GM21381 (cell line): ENCODE data around the gene NEURL3.
"Not testable (repeated sequence)": the region's sequence is repeated elsewhere in the genome, so short reads cannot be mapped to it uniquely, and the experiment has no call there.

Experiments
- ATAC-seq: cut with Tn5 transposase; IDR thresholded peaks from one replicate; pipeline ENCODE4 v1.9.1; 2021; ENCODE audit warnings: mild to moderate bottlenecking, moderate library complexity; ENCODE audit not compliant: unreplicated experiment

The NEURL3 gene

GRCh38 chr2:96508521-96509113 is 3.5 kb upstream of the NEURL3 start:
- no peak for ATAC-seq

GRCh38 chr2:96507957-96508520 is 2.9 kb upstream of the NEURL3 start:
- ATAC-seq = peak; percentile 42

GRCh38 chr2:96506907-96507240 is 1.7 kb upstream of the NEURL3 start:
- ATAC-seq = no peak

GRCh38 chr2:96506016-96506906 is 1.1 kb upstream of the NEURL3 start:
- ATAC-seq = no peak

GRCh38 chr2:96503637-96504243 is 1.4 kb downstream of the NEURL3 start:
- ATAC-seq = no peak

GRCh38 chr2:96502891-96503636 is 2.1 kb downstream of the NEURL3 start:
- ATAC-seq = no peak

GRCh38 chr2:96501886-96502810 is 3.0 kb downstream of the NEURL3 start:
- no peak for ATAC-seq

GRCh38 chr2:96501471-96501874 is 3.7 kb downstream of the NEURL3 start:
- no peak for ATAC-seq

- no peak for ATAC-seq
Measured at GRCh38 chr2:96500385-96501066, 4.6 kb downstream of the NEURL3 start.

- no peak for ATAC-seq
Measured at GRCh38 chr2:96499061-96499960, 5.8 kb downstream of the NEURL3 start.

GRCh38 chr2:96498611-96499010 is 6.5 kb downstream of the NEURL3 start:
- ATAC-seq = not testable (repeated sequence)

- no peak for ATAC-seq
Measured at GRCh38 chr2:96498021-96498431, 7.1 kb downstream of the NEURL3 start.

GRCh38 chr2:96495982-96496629 is 9.1 kb downstream of the NEURL3 start:
- ATAC-seq = no peak

- no peak for ATAC-seq
Measured at GRCh38 chr2:96494188-96494587, 11.0 kb downstream of the NEURL3 start.

GRCh38 chr2:96493072-96493471 is 12.1 kb downstream of the NEURL3 start:
- no peak for ATAC-seq

- no peak for ATAC-seq
Measured at GRCh38 chr2:96491860-96492497, 13.2 kb downstream of the NEURL3 start.

GRCh38 chr2:96489663-96490062 is 15.5 kb downstream of the NEURL3 start:
- no peak for ATAC-seq
